Stimulated activated CD8-positive, alpha-beta memory T cell treated with anti-CD3 and anti-CD28 coated beads, Interleukin-15, amount 100 ng/mL, for 1 hour (primary cell): ENCODE measurements around the gene TRDMT1.

Experiments used
- DNase-seq: peaks from one replicate; pipeline ENCODE4 v3.0.0-alpha.2; 2020; ENCODE audit warnings: low read depth

The TRDMT1 gene

DNA sequence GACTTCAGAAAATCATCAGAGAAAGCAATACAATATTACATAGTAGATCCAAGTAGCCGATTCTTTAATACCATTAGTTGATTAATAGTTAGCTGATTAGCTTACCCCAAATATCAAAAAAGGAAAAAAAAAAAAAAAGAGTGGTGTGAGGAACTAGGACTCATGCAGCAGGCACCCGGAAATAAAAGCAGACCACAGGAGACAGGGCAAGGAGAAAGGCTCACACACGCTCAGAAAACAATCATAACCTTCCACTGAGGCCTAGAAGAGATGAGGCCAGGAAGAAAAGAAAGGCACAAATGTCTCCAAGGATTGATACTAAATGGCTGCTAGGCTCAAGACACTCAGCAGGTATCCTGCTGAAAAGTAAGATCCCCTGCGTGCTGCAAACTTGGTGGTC, 25.9 kb downstream of the TRDMT1 start:
- no peak for DNase-seq

DNA sequence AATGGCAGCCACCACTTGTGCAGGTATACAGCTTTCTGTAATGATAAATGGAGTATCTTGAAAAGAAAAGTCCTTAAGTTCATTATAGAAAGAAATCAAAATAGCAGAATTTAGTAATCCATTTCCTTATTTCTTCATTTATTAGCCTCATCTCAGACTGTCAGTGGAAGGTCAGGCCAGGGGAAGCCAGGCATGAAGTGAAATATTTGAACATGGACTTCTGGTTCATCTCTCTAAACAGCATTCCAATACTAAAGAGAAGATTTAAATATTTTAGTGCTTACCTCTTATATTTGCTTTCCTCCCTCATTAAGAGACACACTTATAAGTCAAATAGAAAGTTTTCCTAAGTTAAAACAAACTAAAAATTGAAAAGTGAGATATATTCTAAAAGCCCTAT, 26.8 kb downstream of the TRDMT1 start:
- DNase-seq: no peak

DNA sequence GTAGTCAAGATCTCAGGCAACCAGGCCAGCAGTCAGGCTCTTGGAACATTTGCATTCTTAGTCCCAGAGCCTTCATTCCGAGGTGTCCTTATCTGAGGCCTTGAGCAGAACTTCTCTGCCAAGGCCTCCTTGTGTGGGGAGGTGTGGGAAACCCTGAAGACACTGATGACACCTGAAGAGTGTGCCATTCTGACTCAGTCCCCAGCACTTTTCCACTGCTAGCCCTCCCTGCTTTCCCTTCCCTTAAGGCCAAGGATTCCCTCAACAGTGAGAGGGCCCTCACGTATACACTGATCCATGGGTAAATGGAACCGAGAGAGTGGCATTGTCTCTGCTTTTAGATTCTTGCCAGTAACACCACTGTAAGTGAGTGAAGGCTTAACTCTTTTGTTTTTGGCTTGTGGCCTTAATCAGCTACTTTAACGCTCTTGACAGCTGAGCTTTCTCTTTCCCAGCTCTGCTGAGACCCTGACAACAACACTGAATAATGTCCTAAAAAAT, 30.3 kb downstream of the TRDMT1 start:
- DNase-seq: no peak

DNA sequence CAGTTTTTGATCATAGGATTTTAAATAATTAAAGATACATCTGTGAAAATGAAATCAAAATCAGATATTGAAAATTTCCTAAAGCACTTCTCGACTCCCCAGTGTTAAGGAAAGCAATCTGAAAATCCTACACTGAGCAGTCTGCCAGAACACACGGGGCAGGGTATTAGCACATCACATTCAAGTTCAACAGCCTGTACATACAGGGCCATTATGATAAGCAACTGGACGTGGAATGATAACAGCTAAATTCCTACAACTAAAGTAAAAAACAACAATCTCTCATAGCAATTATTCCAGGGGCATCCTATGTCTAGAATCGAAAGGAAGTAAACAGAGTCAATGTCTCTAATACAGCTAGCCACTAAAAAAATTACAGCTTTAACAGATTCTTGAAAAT, 31.7 kb downstream of the TRDMT1 start:
- DNase-seq: no peak

DNA sequence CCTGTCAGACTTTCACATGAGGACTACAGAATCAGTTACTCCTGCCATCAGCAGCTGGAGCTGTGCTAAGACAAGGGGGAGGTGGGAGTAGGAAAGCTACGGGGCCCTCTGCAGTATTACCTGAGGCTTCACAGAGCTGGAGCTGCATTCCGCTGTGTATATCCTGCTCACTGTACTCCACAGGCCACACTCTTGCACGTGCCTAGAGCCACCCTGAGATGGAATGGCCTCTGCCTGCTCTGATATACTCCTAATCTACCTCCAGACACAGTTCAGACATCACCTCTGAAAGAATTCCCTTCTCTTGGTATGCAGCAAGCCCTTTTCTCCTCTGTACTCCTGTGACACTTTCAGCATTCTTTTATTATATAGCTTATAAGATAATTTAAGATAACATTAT, 34.8 kb downstream of the TRDMT1 start:
- no peak for DNase-seq

DNA sequence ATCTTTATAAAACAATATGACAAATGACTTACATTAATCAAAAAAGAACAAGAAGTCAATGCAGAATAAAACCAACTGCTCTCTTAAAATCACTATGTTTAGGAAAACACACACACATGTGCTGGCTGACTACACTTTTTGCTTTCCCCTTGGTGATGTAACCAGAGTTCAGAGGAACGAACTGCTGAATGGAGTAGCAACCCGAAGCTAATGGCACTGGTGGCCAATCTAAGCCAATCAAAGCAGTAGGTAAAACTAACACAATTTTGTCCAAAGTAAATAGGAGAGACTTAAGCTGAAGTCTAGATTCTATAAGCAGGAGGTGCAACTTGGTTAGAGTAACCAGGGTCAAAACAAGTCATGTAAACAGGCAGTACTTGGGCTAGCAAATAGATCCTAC, 38.6 kb downstream of the TRDMT1 start:
- no peak for DNase-seq

DNA sequence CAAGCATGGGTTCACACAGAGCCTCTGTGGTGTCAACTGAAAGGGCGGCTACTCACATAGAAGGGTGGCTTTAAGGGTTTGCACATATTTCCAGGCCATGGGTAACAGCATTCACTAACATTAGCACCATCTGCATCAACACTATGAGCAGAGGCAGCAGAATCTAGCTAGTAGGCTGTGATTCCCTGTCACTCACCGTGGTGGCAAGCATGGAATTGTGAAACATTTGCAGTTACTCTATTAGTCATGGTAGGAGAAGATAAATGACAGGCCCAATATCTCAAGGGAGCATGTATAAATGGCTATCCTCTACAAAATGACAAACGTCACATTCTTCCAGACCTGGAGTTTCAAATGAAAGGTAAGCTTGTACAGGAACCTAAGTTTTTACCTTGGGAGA, 39.7 kb downstream of the TRDMT1 start:
- DNase-seq: no peak

DNA sequence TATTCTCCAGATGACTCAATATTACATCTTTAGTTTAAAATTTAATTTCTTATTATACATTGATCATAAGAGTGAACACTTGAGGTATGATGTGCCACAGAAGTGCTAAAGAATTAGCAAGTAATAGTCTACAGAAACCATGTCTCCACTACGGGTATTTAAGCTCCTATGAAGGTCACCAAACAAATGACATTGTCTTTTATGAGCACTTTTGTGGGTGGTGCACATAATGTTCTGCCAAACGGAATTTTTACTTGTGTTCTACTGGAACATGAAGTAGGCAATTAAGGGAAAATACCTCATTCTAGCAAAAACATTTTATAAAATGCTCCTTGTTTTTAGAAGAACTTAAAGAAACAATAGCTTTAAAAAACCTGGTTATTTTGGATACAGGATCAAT, 44.4 kb downstream of the TRDMT1 start:
- DNase-seq: no peak

DNA sequence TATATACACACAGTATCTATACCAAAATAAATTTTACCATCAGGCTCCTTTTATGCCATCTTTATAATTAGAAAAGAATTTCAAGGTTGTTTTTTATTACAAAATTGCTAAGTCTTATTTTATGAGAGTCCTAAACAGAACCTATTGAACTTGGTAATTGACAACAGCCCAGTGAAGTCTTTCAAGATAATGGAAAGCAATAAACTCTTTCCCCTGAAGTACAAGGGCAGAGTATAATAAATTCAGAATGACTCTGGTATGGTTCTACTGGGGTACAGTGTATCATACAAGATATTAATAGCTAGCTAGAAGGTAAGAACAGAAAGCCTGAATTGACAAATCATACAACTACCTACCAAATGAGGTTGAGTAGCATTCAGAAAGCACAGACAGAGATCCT, 45.6 kb downstream of the TRDMT1 start:
- no peak for DNase-seq

DNA sequence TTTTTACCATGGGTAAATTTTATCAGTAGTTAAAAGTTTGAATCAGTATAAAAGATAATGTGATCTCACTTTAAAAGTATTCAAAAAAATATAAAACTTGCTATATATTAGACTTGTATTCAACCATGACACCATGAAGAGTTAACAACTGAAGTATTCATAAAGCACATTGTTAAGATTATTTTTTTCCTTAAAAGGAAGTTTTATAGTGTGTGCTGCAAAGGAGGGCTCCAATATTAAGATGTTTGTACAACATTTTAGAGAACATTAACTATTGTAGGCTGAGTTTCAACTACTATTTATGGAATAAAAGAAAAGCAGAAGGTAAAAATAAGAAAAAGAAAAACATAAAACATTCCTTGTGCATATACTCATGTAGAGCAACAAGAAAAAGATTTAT, 47.4 kb downstream of the TRDMT1 start:
- no peak for DNase-seq

DNA sequence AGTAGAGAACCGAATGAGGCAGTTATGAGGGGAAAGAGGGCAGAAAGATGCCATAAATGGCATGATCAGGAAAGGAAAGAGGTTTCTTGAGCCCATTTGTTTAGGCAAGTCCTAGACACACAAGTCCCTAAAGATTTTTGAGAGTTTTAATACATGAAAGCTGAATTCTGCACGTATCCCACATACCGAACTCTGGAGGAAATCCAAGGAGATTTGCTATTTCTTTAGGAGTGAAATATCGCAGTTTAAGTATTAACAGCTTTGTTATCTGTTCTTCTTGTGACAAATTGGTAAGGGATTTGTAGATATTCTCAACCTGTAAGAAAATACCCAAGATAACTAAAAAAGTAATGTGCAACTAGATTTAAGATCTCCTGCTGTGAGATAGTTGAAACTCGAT, 48.2 kb downstream of the TRDMT1 start:
- no peak for DNase-seq

DNA sequence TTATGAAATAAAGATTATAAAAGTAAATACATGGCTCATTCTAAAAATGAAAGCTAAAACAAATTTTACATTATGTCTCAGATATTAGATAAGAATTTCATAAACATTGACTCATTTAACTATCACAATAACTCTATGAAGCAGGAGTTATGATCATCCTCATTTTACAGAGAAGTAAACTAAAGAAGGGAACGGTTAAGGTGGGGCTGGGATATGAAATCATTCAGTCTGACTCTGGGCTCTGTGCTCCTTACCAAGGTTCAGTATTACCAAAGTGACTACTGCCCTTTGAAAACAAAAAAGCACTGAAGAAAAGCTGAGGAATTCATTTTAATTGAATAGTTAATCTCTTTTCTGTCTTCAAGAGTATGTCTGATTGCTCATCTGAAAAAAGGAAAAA, 49.8 kb downstream of the TRDMT1 start:
- no peak for DNase-seq

DNA sequence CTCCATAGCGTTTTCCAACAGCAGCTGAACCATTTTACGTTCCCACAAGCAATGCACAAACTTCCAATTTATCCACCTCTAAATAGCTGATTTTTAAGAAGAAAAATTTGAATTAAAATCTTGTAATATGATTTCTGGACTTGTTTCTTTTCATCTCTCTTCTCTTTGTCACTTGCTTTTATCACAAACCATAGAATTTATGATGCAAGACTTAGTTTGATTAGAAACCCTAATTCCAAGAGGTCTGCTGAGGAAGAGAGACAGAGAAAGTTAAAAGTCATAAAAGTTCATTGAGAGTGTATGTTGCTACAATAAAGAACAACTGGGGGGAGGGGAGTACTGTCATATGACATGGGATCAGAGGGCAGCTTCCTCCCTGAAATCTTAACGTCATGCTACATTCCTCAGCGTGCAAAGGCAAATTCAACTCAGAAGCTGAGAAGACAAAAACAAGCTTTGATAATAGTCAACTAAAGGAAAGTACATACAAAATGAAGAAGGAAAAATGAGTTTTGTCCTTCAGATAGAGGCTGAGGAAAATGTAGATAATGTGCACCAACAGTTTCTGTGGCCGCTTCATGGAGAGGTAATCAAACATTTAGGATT, 53.5 kb downstream of the TRDMT1 start:
- no peak for DNase-seq

DNA sequence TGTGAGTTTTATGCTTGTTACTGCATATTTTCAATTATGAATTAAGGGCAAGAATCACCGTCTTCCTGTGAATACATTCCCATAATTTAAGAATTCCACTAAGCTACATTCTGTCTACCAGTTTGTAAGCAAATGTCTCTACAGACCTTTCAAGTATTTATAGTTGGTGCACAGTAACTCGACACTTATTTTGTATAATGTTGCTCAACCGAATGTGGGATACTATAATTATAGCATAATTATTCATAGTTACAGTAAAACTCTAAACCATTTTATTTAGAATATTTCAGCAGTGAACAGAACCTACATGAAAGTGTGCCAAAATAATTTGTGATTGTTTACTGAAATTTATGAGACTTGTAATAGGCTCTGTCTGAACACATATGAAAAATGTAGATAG, 54.6 kb downstream of the TRDMT1 start:
- DNase-seq: no peak

DNA sequence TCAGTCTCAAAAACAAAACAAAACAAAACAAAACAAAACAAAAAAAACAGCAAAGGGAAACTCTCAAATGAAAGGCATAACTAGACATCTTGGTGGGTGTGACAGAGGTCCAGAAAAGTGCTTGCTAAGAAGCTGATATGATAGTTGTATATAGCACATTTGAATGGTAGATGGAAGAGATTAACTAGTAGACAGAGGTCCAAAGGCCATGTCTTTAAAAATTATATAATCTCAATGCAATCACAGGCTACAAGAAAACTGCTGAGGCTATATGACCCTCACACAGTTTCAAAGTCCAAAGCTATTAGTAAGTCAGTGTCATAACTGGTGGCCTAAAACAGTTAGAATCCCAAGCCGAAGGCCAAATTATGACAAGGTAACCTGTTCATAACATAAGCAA, 56.2 kb downstream of the TRDMT1 start:
- DNase-seq: no peak

DNA sequence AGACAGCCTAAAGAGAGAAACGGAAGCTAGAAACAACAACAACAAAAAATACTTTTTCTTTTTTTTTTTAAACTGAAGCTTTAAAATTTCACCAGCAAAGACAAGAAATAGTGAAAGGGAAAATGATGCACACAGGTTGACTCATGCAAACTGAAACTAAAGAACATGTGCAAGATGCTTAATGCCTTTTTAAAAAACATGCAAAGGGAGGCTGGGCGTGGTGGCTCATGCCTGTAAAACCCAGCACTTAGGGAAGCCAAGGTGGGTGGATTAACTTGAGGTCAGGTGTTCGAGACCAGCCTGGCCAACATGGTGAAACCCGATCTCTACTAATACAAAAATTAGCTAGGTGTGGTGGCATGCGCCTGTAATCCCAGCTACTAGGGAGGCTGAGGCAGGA, 56.7 kb downstream of the TRDMT1 start:
- DNase-seq: no peak

DNA sequence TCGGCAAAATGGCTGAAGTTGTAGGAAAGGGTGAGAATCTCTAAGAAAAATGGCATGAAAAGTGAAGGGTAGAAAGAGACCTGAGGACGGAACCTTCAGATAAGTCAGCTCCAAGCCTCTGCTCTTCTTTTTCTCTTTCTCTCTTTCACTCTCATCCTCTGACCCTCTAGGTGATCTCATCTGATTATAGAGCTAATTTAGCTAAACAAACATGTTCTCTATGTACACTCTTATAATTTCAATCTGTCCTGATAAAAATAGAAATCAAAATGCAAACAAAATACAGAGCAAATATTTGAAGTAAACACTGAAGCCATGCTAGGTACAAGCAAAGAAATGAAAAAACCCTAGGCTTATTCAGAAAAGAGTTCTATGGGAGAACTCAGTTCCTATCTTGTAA, 57.4 kb downstream of the TRDMT1 start:
- DNase-seq: no peak

DNA sequence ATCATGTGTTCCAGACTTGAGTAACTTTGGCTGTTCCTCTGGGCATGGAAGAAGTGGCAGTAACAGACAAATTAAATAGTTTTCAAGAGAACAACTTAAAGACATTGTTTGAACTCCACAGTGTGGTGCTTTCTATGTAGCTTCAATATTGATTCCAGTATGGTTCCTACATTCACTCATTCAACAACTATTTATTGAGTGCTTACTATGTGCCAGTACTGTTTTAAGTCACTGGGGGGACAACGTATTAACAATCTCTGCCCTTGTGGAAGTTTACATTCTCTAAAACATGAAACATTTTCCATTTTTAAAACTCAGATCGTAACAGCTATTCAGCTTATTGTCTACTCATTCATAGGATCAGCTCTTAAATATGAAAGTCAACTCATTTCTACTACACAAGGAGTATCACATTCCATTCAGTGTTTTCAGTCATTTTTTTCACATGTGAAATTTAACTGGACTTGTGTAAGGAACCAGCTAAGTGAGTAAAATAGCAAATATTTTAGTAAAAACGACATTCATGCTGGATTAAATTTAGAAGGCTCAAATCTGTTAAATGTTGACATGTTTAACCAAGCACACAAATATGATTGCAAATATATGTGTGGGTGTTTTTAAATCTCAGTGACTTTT, 58.3 kb downstream of the TRDMT1 start:
- no peak for DNase-seq

DNA sequence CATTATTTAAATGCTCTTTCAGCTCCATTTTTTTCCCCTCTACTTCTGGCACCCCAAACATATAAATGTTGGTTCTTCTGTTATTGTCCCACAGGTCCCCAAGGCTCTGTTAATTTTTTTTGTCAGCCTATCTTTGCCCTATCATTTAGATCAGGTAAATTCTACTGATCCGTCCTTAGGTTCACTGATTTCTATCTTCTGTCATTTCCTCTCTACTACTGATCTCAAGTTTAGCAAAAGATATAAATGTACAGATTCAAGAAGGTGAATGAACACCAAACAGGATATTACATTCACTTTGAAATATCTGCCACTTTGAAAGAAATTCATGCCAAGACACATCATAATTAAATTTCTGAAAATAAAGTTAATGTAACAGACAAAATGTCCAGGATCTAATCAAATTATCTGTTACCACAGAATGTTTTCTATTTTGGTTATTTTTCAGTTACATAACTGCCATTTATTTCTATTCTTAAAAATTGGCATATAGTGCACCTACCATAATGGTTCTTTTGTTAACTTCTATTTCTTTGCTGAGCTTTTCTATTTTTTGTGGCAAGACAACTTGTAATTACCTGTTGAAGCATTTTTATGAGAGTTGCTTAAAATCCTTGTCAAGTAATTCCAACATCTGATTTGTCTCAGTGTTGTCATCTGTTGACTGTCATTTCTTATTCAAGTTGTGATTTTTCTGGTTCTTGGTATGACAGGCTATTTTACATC, 59.8 kb downstream of the TRDMT1 start:
- DNase-seq: no peak

DNA sequence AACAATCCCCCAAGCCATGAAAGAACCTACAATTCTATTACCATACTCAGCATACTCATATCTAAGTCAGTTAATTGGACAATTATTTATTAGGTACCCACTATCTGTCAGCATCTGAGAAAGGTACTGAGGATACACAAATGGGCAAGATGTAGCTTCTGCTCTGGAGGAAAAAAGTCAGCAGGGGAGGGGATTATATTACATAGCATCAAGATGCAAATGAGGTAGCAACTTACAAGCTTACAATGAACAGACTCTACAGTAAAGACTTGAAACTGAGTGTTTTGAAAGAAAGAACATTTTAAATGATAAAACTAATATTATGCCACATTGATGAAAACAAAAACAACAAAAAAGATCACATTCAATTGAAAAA, 61.1 kb downstream of the TRDMT1 start:
- no peak for DNase-seq

DNA sequence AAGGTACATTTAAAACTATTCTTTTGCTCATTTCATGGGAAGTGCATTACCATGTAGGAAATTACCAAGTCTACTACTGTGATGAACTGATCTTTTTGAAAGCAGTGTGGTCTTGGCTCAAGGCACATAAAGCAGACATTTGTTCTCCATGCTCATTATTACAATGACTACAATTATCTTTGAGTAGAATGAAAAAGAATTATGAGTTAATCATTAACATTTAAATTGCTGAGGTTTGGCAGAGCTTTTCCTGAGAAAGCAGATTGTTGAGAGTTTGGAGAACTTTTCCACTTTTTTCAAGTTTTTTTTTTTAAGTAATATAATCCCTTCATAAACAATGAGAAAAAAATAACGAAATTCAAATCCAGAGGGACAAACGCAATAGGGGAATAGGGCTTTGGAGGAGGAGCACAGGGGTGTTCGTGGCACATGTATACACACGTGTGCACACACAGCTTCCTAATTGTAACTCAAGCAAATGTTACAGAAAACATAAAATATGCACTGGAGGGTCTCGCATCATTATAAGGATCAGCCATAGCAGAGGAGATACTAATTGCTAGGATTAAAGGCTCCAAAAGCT, 62.9 kb downstream of the TRDMT1 start:
- DNase-seq: no peak

DNA sequence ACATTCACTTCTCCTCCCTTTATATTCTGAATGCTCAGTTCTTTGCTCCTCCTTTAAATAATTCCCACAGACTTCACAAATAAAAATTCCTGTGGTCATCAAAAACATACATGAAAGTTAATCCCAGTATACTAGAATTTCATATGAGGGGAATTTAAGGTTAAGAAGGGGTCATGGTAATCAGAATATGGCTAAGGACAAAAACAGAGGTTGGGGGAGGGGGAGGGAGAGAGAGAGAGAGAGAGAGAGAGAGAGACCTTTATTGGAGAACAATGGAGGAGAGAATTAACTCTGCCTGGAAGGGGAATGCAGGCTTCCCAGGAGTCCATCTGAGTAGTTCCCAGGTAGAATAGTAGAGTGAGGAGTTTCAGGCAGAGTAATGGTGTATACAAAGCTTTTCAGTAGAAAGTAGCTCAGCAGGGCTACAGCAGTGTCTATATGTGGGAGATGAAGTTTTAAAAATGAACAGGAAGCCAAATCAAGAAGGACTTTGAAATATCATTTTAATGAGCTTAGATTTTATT, 66.7 kb downstream of the TRDMT1 start:
- DNase-seq: no peak

DNA sequence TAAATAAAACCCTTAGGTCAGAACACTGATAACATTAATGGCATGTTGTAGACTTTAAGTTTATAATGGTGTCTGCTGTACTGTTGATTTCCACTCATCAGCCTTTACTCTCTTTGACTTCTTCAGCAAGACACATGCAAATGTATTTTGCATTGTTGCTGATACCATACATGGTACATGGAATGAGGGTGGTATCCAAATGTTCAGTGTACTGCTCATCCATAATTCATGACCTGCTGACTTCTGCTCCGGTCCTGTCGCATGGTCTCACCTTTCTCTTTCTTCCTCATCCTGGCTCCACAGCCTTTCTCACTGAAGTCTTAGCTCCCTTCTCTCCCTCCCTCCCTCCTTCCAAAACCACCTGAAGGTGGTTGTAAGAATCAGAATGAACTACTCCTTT, 67.2 kb downstream of the TRDMT1 start:
- no peak for DNase-seq
